HG03064 (cell line): ENCODE data around the gene UROD.

ENCODE experiments used
- ATAC-seq: cut with Tn5 transposase; IDR thresholded peaks from one replicate; pipeline ENCODE4 v1.9.1; 2021; ENCODE audit warnings: low read depth; ENCODE audit not compliant: unreplicated experiment

The UROD gene

GRCh38 chr1:45008076-45008475 is 4.0 kb upstream of the UROD start:
- no peak for ATAC-seq

- no peak for ATAC-seq
These were observed 3.5 kb upstream of the UROD start for GRCh38 chr1:45008516-45008915.

- ATAC-seq, result no peak
These were observed 2.7 kb upstream of the UROD start for GRCh38 chr1:45009296-45009865.

GRCh38 chr1:45009956-45010854 is 1.8 kb upstream of the UROD start:
- no peak for ATAC-seq

GRCh38 chr1:45010855-45011811 is 921 bp upstream of the UROD start, which contains the start of gene HECTD3:
Gene HECTD3 (minus strand): TSS chr1:45011324. CDS start chr1:45011257, 67 bp downstream.
- peak; percentile 67 for ATAC-seq

GRCh38 chr1:45012639-45013278 is 705 bp downstream of the UROD start:
- ATAC-seq, result no peak

- no peak for ATAC-seq
These were observed 1.6 kb downstream of the UROD start for GRCh38 chr1:45013551-45014209.

GRCh38 chr1:45014321-45015028 is 2.4 kb downstream of the UROD start:
- no peak for ATAC-seq

- ATAC-seq, result no peak
These were observed 3.6 kb downstream of the UROD start for GRCh38 chr1:45015683-45016082.

- ATAC-seq, result no peak
These were observed 4.1 kb downstream of the UROD start for GRCh38 chr1:45016090-45016697.

- no peak for ATAC-seq
These were observed 4.7 kb downstream of the UROD start for GRCh38 chr1:45016767-45017166.

GRCh38 chr1:45018599-45019230 is 6.7 kb downstream of the UROD start:
- no peak for ATAC-seq

GRCh38 chr1:45023663-45024062 is 11.6 kb downstream of the UROD start:
- ATAC-seq, result no peak

- no peak for ATAC-seq
These were observed 14.4 kb downstream of the UROD start for GRCh38 chr1:45026446-45026845.

GRCh38 chr1:45032837-45033236 is 20.8 kb downstream of the UROD start:
- ATAC-seq, result no peak

GRCh38 chr1:45033356-45033755 is 21.3 kb downstream of the UROD start:
- ATAC-seq, result no peak

- no peak for ATAC-seq
These were observed 23.7 kb downstream of the UROD start for GRCh38 chr1:45035631-45036301.

GRCh38 chr1:45037456-45037855 is 25.4 kb downstream of the UROD start:
- ATAC-seq, result no peak
